ENCODE measurements around the gene ALPI. TPM values are rescaled to one million over a fixed set of nuclear protein-coding genes. Genes with fewer than 3 reads are reported as not detected.
"Not testable (repeated sequence)": the region's sequence is repeated elsewhere in the genome, so short reads cannot be mapped to it uniquely, and the experiment has no call there.

Gene ALPI
- total RNA-seq, result not detected

DNA sequence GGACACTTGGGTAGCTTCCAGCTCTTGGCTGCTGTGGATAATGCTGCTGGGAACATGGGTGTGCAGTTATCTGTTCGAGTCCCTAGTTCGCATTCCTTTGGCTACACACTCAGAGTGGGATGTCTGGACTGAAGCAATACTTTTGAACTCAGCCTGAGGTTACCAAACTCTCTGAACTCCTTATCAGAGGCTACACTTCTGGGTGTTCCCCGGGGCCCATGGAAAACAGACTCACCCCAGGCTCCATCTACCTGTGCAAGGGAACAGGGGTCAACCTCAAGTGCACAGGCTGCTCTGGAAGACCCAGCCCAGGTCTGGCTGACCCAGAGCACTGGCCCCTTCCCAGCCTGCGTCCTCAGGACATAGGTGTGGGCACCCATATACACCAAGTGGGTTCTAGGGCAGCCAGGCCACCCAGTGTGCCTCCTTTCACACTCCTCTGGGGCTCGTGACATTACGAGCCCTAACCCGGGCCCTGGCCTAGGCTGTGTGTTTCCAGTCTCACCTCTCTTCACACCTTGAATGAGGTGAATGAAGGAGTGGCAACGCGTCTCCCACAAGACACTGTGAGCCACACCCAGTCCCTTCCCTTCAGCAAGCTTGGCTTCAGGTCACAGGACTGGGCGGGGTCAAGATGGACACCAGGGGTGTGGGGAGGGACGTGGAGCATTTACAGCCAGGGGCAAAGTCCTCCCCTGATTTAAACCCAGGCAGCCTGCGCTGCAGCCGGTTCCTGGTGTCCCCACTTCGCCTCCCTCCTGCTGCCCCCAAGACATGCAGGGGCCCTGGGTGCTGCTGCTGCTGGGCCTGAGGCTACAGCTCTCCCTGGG is at the start of gene ALPI:
Gene ALPI (plus strand): TSS at position 728 of the 830 bp plus-strand sequence. CDS start 47 bp downstream, at position 775.
- Mint-ChIP-seq H3K4me3 (no peak within 1 kb of the TSS), H3K4me1 (ENCODE audit: low read depth) (no peaks in the 10 kb centered on the region), H3K9me3 (no peaks in the 10 kb centered on the region), H3K27me3 (ENCODE audit: low read depth) (peaks cover 11% of the 10 kb centered on the region), H3K27ac (no peak within 1 kb of the TSS), H3K36me3 (ENCODE audit: low read depth) (no peaks in the 10 kb centered on the region)
- DNase-seq, result no peak
- CTCF ChIA-PET, result no interaction called here
- intact Hi-C loops (cut with micrococcal nuclease), result no loop called here

DNA sequence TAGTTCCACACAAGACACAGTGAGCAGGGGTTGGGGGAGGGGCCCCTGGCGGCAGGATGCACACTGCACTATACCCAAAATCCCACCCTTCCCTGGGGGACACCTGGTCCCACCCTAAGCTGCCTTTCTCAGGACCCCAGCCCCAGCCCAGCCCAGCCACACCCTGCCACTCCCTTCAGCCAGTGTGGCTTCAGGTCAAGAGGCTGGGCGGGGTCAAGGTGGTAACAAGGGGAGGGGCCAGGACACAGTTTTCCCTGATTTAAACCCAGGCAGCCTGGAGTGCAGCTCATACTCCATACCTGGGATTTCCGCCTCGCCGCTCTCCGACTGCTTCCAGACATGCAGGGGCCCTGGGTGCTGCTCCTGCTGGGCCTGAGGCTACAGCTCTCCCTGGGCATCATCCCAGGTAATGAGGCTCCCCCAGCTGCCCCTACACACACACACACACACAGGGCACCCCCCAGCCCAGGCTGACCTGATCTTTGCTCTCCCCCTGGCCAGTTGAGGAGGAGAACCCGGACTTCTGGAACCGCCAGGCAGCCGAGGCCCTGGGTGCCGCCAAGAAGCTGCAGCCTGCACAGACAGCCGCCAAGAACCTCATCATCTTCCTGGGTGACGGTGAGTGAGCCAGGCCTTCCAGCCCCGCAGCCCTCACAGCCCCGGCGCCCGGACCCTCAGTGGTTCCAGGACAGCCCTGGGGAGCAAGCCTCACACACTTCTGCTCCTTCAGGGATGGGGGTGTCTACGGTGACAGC is 49.2 kb upstream of the ALPI start, which contains the start of gene ALPG:
Gene ALPG (plus strand): TSS at position 289 of the 755 bp plus-strand sequence. CDS start 51 bp downstream, at position 340.
- no peaks in the 10 kb centered on the region for H3K9me3 Mint-ChIP-seq
- H3K4me1 Mint-ChIP-seq (ENCODE audit: low read depth), result no peaks in the 10 kb centered on the region
- H3K4me3 Mint-ChIP-seq, result no peak within 1 kb of the TSS
- no peak within 1 kb of the TSS for H3K27ac Mint-ChIP-seq
- CTCF ChIA-PET, result no interaction called here
- intact Hi-C loops (cut with micrococcal nuclease), result no loop called here
- peaks cover 6% of the 10 kb centered on the region for H3K27me3 Mint-ChIP-seq (ENCODE audit: low read depth)
- DNase-seq, result no peak
- no peaks in the 10 kb centered on the region for H3K36me3 Mint-ChIP-seq (ENCODE audit: low read depth)

DNA sequence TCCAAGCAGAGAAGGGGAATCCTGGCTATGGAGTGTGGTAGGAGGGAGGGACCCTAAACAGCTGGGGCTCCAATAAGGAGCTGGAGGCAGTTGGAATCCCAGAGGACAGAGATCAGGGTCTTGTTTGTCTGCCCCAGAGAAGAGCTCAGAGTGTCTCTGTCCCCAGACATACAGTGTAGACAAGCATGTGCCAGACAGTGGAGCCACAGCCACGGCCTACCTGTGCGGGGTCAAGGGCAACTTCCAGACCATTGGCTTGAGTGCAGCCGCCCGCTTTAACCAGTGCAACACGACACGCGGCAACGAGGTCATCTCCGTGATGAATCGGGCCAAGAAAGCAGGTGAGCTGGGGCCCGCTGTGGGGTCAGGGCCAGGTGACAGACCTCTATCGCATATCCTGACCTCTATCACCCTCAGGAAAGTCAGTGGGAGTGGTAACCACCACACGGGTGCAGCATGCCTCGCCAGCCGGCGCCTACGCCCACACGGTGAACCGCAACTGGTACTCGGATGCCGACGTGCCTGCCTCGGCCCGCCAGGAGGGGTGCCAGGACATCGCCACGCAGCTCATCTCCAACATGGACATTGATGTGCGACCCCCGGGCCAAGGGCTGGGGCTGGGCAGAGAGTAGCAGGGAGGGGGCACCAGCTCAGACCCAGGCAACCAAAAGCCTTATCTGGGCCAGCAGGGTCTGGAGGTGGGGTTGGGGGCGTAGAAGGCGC is 48.4 kb upstream of the ALPI start:
- CTCF ChIA-PET; H3K9me3 Mint-ChIP-seq; H3K4me1 Mint-ChIP-seq (ENCODE audit: low read depth); DNase-seq; H3K36me3 Mint-ChIP-seq (ENCODE audit: low read depth); H3K27me3 Mint-ChIP-seq (ENCODE audit: low read depth); intact Hi-C loops (cut with micrococcal nuclease); H3K4me3 Mint-ChIP-seq; H3K27ac Mint-ChIP-seq: not testable (repeated sequence)

DNA sequence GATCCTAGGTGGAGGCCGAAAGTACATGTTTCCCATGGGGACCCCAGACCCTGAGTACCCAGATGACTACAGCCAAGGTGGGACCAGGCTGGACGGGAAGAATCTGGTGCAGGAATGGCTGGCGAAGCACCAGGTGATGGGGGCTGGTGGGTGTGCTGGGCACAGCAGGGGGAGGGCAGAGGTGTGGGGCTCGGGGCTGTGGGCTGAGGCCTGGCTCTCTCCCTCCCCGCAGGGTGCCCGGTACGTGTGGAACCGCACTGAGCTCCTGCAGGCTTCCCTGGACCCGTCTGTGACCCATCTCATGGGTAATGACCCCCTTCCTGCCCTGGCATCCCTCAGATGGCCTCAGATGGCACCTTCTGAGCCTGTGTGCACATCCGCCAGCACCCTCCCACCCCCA is 47.7 kb upstream of the ALPI start:
- H3K36me3 Mint-ChIP-seq (ENCODE audit: low read depth); DNase-seq; intact Hi-C loops (cut with micrococcal nuclease); H3K27me3 Mint-ChIP-seq (ENCODE audit: low read depth); H3K9me3 Mint-ChIP-seq; CTCF ChIA-PET; H3K4me1 Mint-ChIP-seq (ENCODE audit: low read depth); H3K27ac Mint-ChIP-seq; H3K4me3 Mint-ChIP-seq: not testable (repeated sequence)

DNA sequence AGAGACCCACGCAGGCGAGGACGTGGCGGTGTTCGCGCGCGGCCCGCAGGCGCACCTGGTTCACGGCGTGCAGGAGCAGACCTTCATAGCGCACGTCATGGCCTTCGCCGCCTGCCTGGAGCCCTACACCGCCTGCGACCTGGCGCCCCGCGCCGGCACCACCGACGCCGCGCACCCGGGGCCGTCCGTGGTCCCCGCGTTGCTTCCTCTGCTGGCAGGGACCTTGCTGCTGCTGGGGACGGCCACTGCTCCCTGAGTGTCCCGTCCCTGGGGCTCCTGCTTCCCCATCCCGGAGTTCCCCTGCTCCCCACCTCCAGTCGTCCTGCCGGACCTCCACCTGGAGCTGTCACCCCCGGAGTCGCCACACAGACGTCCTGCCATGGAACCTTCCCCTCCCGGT is 46.3 kb upstream of the ALPI start:
- H3K4me3 Mint-ChIP-seq; H3K9me3 Mint-ChIP-seq; DNase-seq; intact Hi-C loops (cut with micrococcal nuclease); H3K27ac Mint-ChIP-seq; CTCF ChIA-PET; H3K36me3 Mint-ChIP-seq (ENCODE audit: low read depth): not testable (repeated sequence)
- Mint-ChIP-seq H3K27me3 (ENCODE audit: low read depth) (peaks cover 11% of the 10 kb centered on the region), H3K4me1 (ENCODE audit: low read depth) (peaks cover 13% of the 10 kb centered on the region)

DNA sequence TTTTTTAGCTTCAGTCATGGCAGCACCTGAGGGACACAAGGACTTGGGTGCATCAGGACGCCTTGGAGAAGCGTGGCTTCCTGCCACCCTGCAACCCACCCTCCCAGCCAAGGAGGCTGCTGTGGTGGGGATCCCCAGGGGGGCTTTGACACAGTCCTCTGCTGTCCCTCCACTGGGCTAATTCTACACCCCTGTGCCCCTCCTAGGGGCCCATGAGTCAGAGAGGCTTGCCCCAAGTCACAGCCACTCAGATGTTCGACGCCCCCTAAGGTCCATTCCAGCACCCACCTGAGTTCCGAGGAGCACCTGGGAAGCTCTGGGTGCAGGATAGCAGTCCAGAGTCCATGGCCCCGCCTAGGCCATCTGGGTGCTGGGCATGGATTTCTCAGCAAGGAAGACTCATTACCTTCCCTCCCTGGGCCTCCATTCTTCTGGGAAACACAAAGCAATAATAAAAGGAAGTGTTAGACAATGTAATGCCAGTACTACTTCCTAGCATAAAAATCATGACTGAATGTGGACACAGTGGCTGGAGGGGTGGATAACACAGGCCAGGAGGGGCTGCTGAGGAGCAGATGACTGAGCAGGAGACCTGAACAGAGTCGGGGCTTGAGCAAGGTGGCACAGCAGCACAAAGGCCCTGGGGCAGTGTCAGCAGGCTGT is 45.6 kb upstream of the ALPI start:
- H3K27ac Mint-ChIP-seq, result no peak overlapping the region
- intact Hi-C loops (cut with micrococcal nuclease), result no loop called here
- no peak for DNase-seq
- CTCF ChIA-PET, result no interaction called here
- peaks cover 11% of the 10 kb centered on the region for H3K27me3 Mint-ChIP-seq (ENCODE audit: low read depth)
- H3K4me1 Mint-ChIP-seq (ENCODE audit: low read depth), result peaks cover 13% of the 10 kb centered on the region
- no peak overlapping the region for H3K4me3 Mint-ChIP-seq
- no peaks in the 10 kb centered on the region for H3K36me3 Mint-ChIP-seq (ENCODE audit: low read depth)
- H3K9me3 Mint-ChIP-seq, result no peaks in the 10 kb centered on the region

DNA sequence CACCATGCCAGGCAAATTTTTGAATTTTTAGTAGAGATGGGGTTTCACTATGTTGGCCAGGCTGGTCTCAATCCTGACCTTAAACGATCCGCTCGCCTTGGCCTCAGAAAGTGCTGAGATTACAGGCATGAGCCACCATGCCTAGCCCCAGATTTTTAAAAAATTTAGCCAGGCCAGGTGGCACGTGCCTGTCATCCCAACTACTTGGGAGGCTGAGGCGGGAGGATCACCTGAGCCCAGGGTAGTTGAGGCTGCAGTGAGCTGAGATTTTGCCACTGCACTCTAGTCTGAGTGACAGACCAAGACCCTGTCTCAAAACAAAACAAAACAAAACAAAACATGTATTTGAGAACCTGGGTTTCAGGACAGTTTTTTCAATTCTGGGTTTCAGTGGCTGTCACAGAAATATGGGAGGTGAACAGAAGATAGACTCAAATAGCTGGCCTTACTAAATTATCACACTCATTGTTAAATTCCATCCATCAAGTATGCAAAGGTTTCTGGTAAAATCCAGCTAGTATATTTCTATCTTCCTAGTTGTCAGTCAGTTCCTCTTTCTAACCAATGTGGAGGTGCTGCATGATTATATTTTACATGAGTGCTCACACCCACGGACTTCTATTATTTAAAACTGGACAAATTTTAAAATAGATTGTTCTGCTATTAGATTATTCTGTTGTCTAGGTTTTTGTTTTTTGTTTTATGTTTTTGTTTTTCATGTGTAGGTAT is 43.9 kb upstream of the ALPI start:
- Mint-ChIP-seq H3K27ac (no peak overlapping the region), H3K4me1 (ENCODE audit: low read depth) (peaks cover 13% of the 10 kb centered on the region), H3K36me3 (ENCODE audit: low read depth) (no peaks in the 10 kb centered on the region), H3K9me3 (no peaks in the 10 kb centered on the region), H3K4me3 (no peak overlapping the region), H3K27me3 (ENCODE audit: low read depth) (peaks cover 11% of the 10 kb centered on the region)
- DNase-seq, result no peak
- CTCF ChIA-PET, result no interaction called here
- intact Hi-C loops (cut with micrococcal nuclease), result no loop called here

DNA sequence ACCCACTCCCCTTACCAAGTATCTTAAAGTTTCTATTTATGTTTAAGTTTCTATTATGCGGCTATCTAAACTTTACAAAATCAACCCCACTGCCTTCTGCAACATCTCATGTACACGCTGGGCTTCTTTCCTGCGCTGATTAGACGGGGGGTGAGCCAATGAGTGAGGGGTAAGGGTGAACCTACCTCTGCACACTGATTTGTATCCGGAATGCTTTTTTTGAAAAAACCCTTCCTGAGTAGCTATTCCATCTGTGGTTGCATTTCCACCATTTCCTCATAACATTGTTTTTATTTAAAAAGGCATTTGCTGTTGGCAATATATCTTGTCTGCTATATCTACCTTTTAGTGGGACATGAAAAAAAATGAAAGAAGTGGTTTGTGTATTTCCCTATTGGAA is 43.0 kb upstream of the ALPI start:
- Mint-ChIP-seq H3K9me3 (no peaks in the 10 kb centered on the region), H3K36me3 (ENCODE audit: low read depth) (no peaks in the 10 kb centered on the region), H3K27ac (no peak overlapping the region), H3K4me3 (no peak overlapping the region), H3K4me1 (ENCODE audit: low read depth) (peaks cover 13% of the 10 kb centered on the region), H3K27me3 (ENCODE audit: low read depth) (peaks cover 12% of the 10 kb centered on the region)
- intact Hi-C loops (cut with micrococcal nuclease), result no loop called here
- no peak for DNase-seq
- CTCF ChIA-PET, result interaction anchor here (0.6 kb wide), 1 partner anchor 61 kb away, joined by 3 read pairs; no protein-coding TSS in a partner anchor

DNA sequence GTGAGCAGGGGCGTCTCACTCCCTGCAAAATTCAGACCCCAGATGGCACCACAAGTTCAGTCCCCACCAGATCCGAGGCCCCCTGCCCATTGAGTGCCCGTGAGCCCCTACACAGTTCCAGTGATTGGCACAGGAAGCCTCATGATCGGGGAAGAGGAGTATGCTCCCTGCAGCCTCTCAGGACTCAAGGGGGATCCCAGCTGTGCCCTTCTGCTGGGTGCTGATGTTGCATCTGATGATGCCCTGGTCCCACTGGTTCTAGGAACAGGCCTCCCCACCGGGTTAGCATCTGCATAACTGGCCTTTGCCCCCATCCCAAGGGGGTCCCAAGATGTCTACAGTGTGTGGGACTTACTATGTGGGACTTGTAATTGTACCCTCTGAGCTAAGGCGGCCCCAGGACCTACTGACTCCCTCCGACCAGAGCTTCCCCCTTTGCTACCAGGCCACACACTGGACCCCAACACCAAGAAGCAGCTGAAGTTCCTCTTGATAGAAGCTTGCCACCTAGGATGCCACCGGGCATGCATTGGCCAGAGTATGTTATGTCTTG is 40.7 kb upstream of the ALPI start:
- Mint-ChIP-seq H3K9me3 (no peaks in the 10 kb centered on the region), H3K27ac (no peak overlapping the region), H3K4me1 (ENCODE audit: low read depth) (peaks cover 24% of the 10 kb centered on the region), H3K4me3 (no peak overlapping the region), H3K27me3 (ENCODE audit: low read depth) (peaks cover 26% of the 10 kb centered on the region), H3K36me3 (ENCODE audit: low read depth) (no peaks in the 10 kb centered on the region)
- CTCF ChIA-PET, result interaction anchor here (0.5 kb wide), 1 partner anchor 516 kb away, joined by 3 read pairs; no protein-coding TSS in a partner anchor
- intact Hi-C loops (cut with micrococcal nuclease), result no loop called here
- no peak for DNase-seq

DNA sequence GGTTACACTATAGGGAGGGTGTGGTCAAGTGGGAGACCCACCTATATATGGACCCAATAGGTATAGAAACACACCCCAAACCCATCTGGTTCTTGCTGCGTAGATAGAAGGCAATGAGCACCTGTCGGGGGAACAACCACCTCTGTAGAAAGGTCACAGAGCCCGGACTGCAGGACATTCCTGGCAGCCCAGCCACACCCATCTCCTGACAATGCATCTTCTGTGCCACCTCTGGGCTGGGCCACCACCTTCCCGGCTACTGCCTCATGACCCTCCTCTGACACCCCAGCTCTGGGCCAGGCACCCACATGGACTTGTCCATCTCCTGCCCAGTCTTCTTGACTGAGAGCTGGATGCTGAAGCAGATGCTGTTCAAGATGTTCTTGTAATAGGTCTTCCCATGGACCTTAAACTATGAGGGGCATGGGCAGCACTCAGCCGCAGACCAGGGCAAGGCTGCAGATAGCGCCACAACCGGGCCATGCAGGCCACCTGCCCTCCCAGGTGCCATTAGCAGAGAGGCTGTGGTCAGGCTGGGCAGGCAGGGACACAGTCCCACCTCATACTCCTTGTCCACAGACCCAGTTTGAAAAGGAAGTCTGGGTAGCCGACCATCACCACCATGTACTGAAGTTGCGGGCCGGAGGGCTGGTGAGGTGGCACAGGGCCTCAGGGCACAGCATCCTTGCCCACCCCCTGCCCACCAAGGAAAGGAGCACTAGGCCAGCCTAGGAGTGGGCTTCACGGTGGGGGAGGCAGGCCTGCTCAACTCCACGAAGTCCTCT is 40.0 kb upstream of the ALPI start:
- no peaks in the 10 kb centered on the region for H3K36me3 Mint-ChIP-seq (ENCODE audit: low read depth)
- H3K4me1 Mint-ChIP-seq (ENCODE audit: low read depth), result peaks cover 28% of the 10 kb centered on the region
- no peak overlapping the region for H3K27ac Mint-ChIP-seq
- intact Hi-C loops (cut with micrococcal nuclease), result no loop called here
- CTCF ChIA-PET, result interaction anchor here (0.5 kb wide), 1 partner anchor 517 kb away, joined by 3 read pairs; no protein-coding TSS in a partner anchor
- no peak for DNase-seq
- H3K4me3 Mint-ChIP-seq, result no peak overlapping the region
- peaks cover 27% of the 10 kb centered on the region for H3K27me3 Mint-ChIP-seq (ENCODE audit: low read depth)
- H3K9me3 Mint-ChIP-seq, result no peaks in the 10 kb centered on the region
